Activated CD8-positive, alpha-beta T cell treated with anti-CD3 and anti-CD28 coated beads, Interleukin-2, amount 10 ng/mL, durations not matched to agents 7 days and 5 days (primary cell): ENCODE data around the gene PHAX. TPM values are rescaled to one million over a fixed set of nuclear protein-coding genes. Genes with fewer than 3 reads are reported as not detected.
"Not testable (repeated sequence)": the region's sequence is repeated elsewhere in the genome, so short reads cannot be mapped to it uniquely, and the experiment has no call there.

Experiments
- ATAC-seq: fragments of 150-1000 bp; cut with Tn5 transposase; one replicate; pipeline ENCODE4 v1.10.0; 2021; ENCODE audit warnings: moderate library complexity
- CTCF ChIA-PET: fragments of 350-600 bp; sonication (Branson Sonifier 250); formaldehyde crosslinking; loops from one replicate; lab custom pipeline; 2021; ENCODE audit warnings: antibody characterized with exemption; lab: Charles Lee
- POLR2A ChIA-PET: fragments of 350-600 bp; sonication (Branson Sonifier 250); formaldehyde crosslinking; loops from one replicate; lab custom pipeline; 2021; ENCODE audit warnings: antibody characterized with exemption; lab: Charles Lee
- DNase-seq: peaks from one replicate; pipeline ENCODE4 v3.0.0-alpha.2; 2020
- H3K27ac Mint-ChIP-seq: one replicate; pipeline ENCODE4 v1.8.0; 2021; ENCODE audit warnings: mild to moderate bottlenecking, mixed read lengths
- H3K27me3 Mint-ChIP-seq: one replicate; pipeline ENCODE4 v1.8.0; 2021; ENCODE audit warnings: low read depth, mixed read lengths
- H3K36me3 Mint-ChIP-seq: one replicate; pipeline ENCODE4 v1.8.0; 2021; ENCODE audit warnings: low read depth, mixed read lengths
- H3K4me1 Mint-ChIP-seq: one replicate; pipeline ENCODE4 v1.8.0; 2021; ENCODE audit warnings: low read depth, mixed read lengths
- H3K4me3 Mint-ChIP-seq: one replicate; pipeline ENCODE4 v1.8.0; 2021; ENCODE audit warnings: mild to moderate bottlenecking, mixed read lengths
- H3K9me3 Mint-ChIP-seq: one replicate; pipeline ENCODE4 v1.8.0; 2022; ENCODE audit warnings: mixed read lengths; ENCODE audit not compliant: insufficient read depth
- total RNA-seq, 2 experiments: library from RNA; stranded (reverse); gene quantifications; one replicate each; pipeline ENCODE4 v1.2.3, GENCODE V29; 2021

The PHAX gene
- total RNA-seq, result 10 to 100 TPM; 33.7 to 35.0 TPM

- Mint-ChIP-seq H3K27me3 (no peaks in the 10 kb centered on the region), H3K27ac (peak within 1 kb of the TSS; percentile 97), H3K36me3 (peaks cover 17% of the 10 kb centered on the region), H3K4me3 (peak within 1 kb of the TSS; percentile 96), H3K4me1 (peaks cover 33% of the 10 kb centered on the region), H3K9me3 (peaks cover 6% of the 10 kb centered on the region)
- POLR2A ChIA-PET, result interaction anchor here (0.6 to 1.6 kb wide), 5 partner anchors 8 to 252 kb away, joined by 3 to 13 read pairs (median 4); partner anchors contain the start of gene LMNB1
- ATAC-seq (peak; percentile 95), DNase-seq (peak; percentile 79)
- CTCF ChIA-PET, result interaction anchor here (0.6 to 2.9 kb wide), 21 partner anchors 10 to 725 kb away, joined by 3 to 17 read pairs (median 4); partner anchors contain the start of gene LMNB1
Observed at GRCh38 chr5:126600631-126601511, at the start of gene PHAX. PHAX (plus strand) TSS chr5:126600947; CDS start chr5:126600963, 16 bp downstream.

DNA sequence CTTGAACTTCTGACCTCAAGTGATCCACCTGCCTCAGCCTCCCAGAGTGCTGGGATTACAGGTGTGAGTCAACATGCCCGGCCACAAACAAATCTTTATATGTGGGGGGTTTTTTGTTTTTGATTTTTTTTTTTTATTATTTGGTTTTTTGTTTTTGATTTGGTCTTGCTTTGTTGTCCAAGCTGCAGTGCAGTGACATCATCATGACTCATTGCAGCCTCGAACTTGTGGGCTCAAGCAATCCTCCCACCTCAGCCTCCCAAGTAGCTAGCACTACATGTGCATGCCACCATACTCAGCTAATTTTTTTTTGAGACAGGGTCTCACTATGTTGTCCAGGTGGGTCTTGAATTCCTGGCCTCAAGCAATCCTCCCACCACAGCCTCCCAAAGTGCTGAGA is 48.1 kb upstream of the PHAX start:
- Mint-ChIP-seq H3K27ac (no peak overlapping the region), H3K4me1 (no peaks in the 10 kb centered on the region), H3K4me3 (no peak overlapping the region), H3K36me3 (no peaks in the 10 kb centered on the region), H3K9me3 (no peaks in the 10 kb centered on the region), H3K27me3 (no peaks in the 10 kb centered on the region)
- POLR2A ChIA-PET, result no interaction called here
- ATAC-seq (no peak), DNase-seq (no peak)
- CTCF ChIA-PET, result no interaction called here

DNA sequence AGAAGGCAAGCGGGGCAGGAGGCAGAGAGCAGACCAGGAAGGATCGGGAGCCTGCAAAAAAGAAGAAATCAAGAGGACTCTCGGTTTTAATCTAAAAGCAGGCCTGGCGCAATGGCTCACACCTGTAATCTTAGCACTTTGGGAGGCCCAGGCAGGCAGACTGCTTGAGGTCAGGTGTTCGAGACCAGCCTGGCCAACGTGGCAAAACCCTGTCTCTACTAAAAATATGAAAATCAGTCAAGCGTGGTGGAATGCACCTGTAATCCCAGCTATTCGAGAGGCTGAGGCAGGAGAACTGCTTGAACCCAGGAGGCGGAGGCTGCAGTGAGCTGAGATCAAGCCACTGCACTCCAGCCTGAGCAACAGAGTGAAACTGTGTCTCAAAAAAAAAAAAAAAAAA is 45.6 kb upstream of the PHAX start:
- H3K27ac Mint-ChIP-seq, ATAC-seq, DNase-seq, H3K36me3 Mint-ChIP-seq, CTCF ChIA-PET, H3K4me1 Mint-ChIP-seq, H3K4me3 Mint-ChIP-seq, H3K27me3 Mint-ChIP-seq, H3K9me3 Mint-ChIP-seq, POLR2A ChIA-PET: not testable (repeated sequence)

- Mint-ChIP-seq H3K4me3 (no peak overlapping the region), H3K27ac (no peak overlapping the region), H3K36me3 (no peaks in the 10 kb centered on the region), H3K4me1 (no peaks in the 10 kb centered on the region), H3K9me3 (no peaks in the 10 kb centered on the region), H3K27me3 (no peaks in the 10 kb centered on the region)
- ATAC-seq, result no peak
- ChIA-PET CTCF (interaction anchor here (1.5 kb wide), 1 partner anchor 39 kb away, joined by 3 read pairs; the partner anchor contains the start of gene PHAX), POLR2A (no interaction called here)
- DNase-seq, result no peak
Observed at GRCh38 chr5:126561908-126562307, 38.8 kb upstream of the PHAX start.

DNA sequence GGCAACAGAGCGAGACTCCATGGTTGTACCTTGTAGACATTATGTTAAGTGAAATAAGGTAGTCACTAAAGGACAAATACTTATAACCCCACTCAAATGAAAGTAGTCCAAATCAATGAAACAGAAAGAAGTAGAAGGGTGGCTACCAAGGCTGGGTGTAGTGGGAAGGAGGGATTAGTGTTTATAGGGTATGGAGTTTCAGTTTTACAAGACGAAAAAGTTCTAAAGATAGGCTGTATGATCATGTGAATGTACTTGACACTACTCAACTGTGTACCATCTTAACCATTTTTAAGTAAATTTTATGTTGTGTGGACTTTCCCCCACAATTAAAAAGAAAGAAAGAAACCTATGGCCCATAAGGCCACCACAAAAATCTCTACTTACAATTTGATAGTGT is 37.9 kb upstream of the PHAX start:
- H3K9me3 Mint-ChIP-seq, result no peaks in the 10 kb centered on the region
- no peak overlapping the region for H3K4me3 Mint-ChIP-seq
- no peak for DNase-seq
- no peaks in the 10 kb centered on the region for H3K4me1 Mint-ChIP-seq
- ChIA-PET CTCF (no interaction called here), POLR2A (no interaction called here)
- no peaks in the 10 kb centered on the region for H3K36me3 Mint-ChIP-seq
- no peak overlapping the region for H3K27ac Mint-ChIP-seq
- ATAC-seq, result no peak
- H3K27me3 Mint-ChIP-seq, result no peaks in the 10 kb centered on the region

DNA sequence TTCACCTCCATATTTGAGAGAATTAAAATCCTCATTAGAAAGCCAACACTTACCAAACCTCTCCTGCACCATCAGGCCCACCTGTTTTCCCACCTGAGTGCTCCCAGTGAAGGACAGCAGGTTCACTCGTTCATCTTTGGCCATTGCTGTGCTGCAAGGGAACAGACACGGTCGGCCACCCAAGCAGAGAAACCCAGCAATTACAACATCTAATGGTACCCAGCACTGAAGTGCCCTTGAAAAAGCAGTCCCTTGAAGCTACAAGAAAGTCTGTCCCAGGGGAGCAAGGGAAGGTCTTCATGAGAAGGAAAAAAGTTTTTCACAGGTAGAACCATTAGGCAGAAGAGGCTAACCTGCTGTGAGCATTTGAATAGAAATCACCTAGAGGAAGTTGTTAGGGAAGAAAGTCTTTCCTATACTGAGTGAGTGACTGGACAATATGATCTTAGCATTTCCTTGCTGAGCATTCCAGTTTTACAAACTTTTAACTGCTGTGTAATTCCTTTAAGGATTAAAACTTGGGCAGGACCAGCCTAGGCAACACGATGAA is 32.5 kb upstream of the PHAX start:
- Mint-ChIP-seq H3K4me3 (no peak overlapping the region), H3K4me1 (no peaks in the 10 kb centered on the region), H3K9me3 (no peaks in the 10 kb centered on the region), H3K36me3 (no peaks in the 10 kb centered on the region), H3K27ac (no peak overlapping the region), H3K27me3 (no peaks in the 10 kb centered on the region)
- ATAC-seq, result no peak
- no peak for DNase-seq
- ChIA-PET POLR2A (no interaction called here), CTCF (no interaction called here)

GRCh38 chr5:126575644-126576043 is 25.1 kb upstream of the PHAX start:
- no peaks in the 10 kb centered on the region for H3K4me1 Mint-ChIP-seq
- no peak for ATAC-seq
- POLR2A ChIA-PET, result no interaction called here
- DNase-seq, result no peak
- H3K4me3 Mint-ChIP-seq, result no peak overlapping the region
- no peaks in the 10 kb centered on the region for H3K27me3 Mint-ChIP-seq
- no peaks in the 10 kb centered on the region for H3K9me3 Mint-ChIP-seq
- CTCF ChIA-PET, result interaction anchor here (0.7 to 1.0 kb wide), 2 partner anchors 25 to 37 kb away, joined by 4 read pairs; partner anchors contain the start of gene PHAX
- H3K36me3 Mint-ChIP-seq, result no peaks in the 10 kb centered on the region
- H3K27ac Mint-ChIP-seq, result no peak overlapping the region

- no peak for DNase-seq
- H3K4me1 Mint-ChIP-seq, result no peaks in the 10 kb centered on the region
Observed at GRCh38 chr5:126576974-126577373, 23.8 kb upstream of the PHAX start.

GRCh38 chr5:126577415-126577814 is 23.3 kb upstream of the PHAX start:
- Mint-ChIP-seq H3K9me3 (no peaks in the 10 kb centered on the region), H3K27me3 (no peaks in the 10 kb centered on the region), H3K27ac (no peak overlapping the region), H3K4me3 (no peak overlapping the region), H3K36me3 (no peaks in the 10 kb centered on the region), H3K4me1 (no peaks in the 10 kb centered on the region)
- no peak for ATAC-seq
- ChIA-PET POLR2A (no interaction called here), CTCF (no interaction called here)
- DNase-seq, result no peak

More at GRCh38 chr5:126576974-126577373, 23.8 kb upstream of the PHAX start:
- H3K27ac Mint-ChIP-seq, result no peak overlapping the region
- no peak for ATAC-seq
- ChIA-PET POLR2A (interaction anchor here (0.6 kb wide), 1 partner anchor 171 kb away, joined by 4 read pairs; no protein-coding TSS in a partner anchor), CTCF (no interaction called here)
- no peaks in the 10 kb centered on the region for H3K9me3 Mint-ChIP-seq
- no peaks in the 10 kb centered on the region for H3K27me3 Mint-ChIP-seq
- H3K36me3 Mint-ChIP-seq, result no peaks in the 10 kb centered on the region
- no peak overlapping the region for H3K4me3 Mint-ChIP-seq

DNA sequence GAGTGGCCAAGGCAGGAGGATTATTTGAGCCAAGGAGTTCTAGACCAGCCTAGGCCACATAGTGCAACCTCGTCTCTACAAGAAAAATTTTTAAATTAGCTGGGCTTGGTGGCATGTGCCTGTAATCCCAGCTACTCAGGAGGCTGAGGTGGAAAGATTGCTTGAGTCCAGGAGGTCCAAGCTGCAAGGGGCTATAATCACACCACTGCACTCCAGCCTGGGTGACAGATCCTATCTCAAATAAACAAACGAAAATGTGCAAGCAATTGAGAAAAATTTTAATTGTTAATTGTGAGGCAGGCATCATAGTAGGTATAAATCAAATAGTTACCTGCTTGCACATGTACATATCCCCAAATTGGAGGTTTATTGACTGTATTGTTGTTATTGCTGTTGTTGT is 21.0 kb upstream of the PHAX start:
- no peaks in the 10 kb centered on the region for H3K36me3 Mint-ChIP-seq
- CTCF ChIA-PET, result no interaction called here
- DNase-seq (no peak), ATAC-seq (no peak)
- no peak overlapping the region for H3K27ac Mint-ChIP-seq
- POLR2A ChIA-PET, result interaction anchor here (0.6 kb wide), 1 partner anchor 649 kb away, joined by 3 read pairs; no protein-coding TSS in a partner anchor
- no peaks in the 10 kb centered on the region for H3K27me3 Mint-ChIP-seq
- H3K4me1 Mint-ChIP-seq, result no peaks in the 10 kb centered on the region
- H3K9me3 Mint-ChIP-seq, result no peaks in the 10 kb centered on the region
- no peak overlapping the region for H3K4me3 Mint-ChIP-seq

- no peak for ATAC-seq
- CTCF ChIA-PET, result no interaction called here
- no peaks in the 10 kb centered on the region for H3K9me3 Mint-ChIP-seq
Observed at GRCh38 chr5:126583761-126584160, 17.0 kb upstream of the PHAX start.

More at GRCh38 chr5:126583761-126584160, 17.0 kb upstream of the PHAX start:
- H3K27ac Mint-ChIP-seq, result no peak overlapping the region
- no peak for DNase-seq
- H3K4me3 Mint-ChIP-seq, result no peak overlapping the region
- POLR2A ChIA-PET, result no interaction called here
- H3K27me3 Mint-ChIP-seq, result peaks cover 2% of the 10 kb centered on the region
- H3K36me3 Mint-ChIP-seq, result no peaks in the 10 kb centered on the region
- no peaks in the 10 kb centered on the region for H3K4me1 Mint-ChIP-seq
